HCT116 (cell line): ENCODE measurements around the gene BCO2. TPM values are rescaled to one million over a fixed set of nuclear protein-coding genes. Genes with fewer than 3 reads are reported as not detected.

Source experiments
- ATAC-seq: fragments of 200-7000 bp; cut with Tn5 transposase; 2 replicates; pipeline ENCODE4 v1.9.1; 2020; ENCODE audit warnings: mild to moderate bottlenecking, moderate library complexity
- BruUV-seq: library from RNA; stranded (reverse); fragments of 400-500 nt; replicated peaks from 2 replicates; lab custom pipeline; 2021; lab: Mats Ljungman, UMichigan
- CTCF ChIA-PET: fragments of 300-600 bp; sonication (Branson Sonifier 250); formaldehyde crosslinking; loops from one replicate; lab custom pipeline; 2021; ENCODE audit warnings: antibody characterized with exemption; lab: Charles Lee
- POLR2A ChIA-PET: fragments of 300-600, 350-600 bp; sonication (Branson Sonifier 250); formaldehyde crosslinking; loops from one replicate; lab custom pipeline; 2021; ENCODE audit warnings: antibody characterized with exemption; lab: Charles Lee
- RAD21 ChIA-PET, 2 experiments: fragments of 300-600 bp; sonication (Branson Sonifier 250); formaldehyde crosslinking; loops; one replicate each; lab custom pipeline; 2023; ENCODE audit warnings: low total read pairs in 2 of 2; ENCODE audit not compliant: uncharacterized antibody in 2 of 2, unreplicated experiment in 2 of 2, low non-redundant PET in 1 of 2; lab: Charles Lee
- DNase-seq: peaks from one replicate; pipeline ENCODE4 v3.0.0-alpha.2; 2010; ENCODE audit warnings: low read depth, low spot score
- H2AFZ ChIP-seq: fragments of 200-600 bp; shearing (Covaris generic), sonication (generic); 2 replicates; pipeline ENCODE4 v1.6.1; 2017; ENCODE audit warnings: low read depth, mixed run types, mixed read lengths, antibody characterized with exemption, low read length; ENCODE audit not compliant: poor library complexity, severe bottlenecking
- H3K27ac ChIP-seq: 2 replicates; pipeline ENCODE4 v1.5.1; 2012; ENCODE audit warnings: low read depth, low read length
- H3K27me3 ChIP-seq: fragments of 200-600 bp; sonication (generic); 2 replicates; pipeline ENCODE4 v1.6.1; 2016; ENCODE audit warnings: mixed run types, low read length, mixed read lengths; ENCODE audit not compliant: insufficient read depth
- H3K36me3 ChIP-seq, 2 experiments: fragments of 200-500 bp in 1 of 2; fragments of 200-600 bp in 1 of 2; sonication (Bioruptor generic) in 1 of 2; sonication (generic) in 1 of 2; 2 replicates each; pipeline versions ENCODE4 v1.5.1 to v1.6.1; 2014 to 2016; ENCODE audit warnings: low read length in 2 of 2, inconsistent platforms in 1 of 2, mixed read lengths in 1 of 2, mixed run types in 1 of 2; ENCODE audit not compliant: insufficient read depth in 2 of 2, control insufficient read depth in 1 of 2
- H3K4me1 ChIP-seq, 2 experiments: fragments of 200-600 bp in 1 of 2; sonication (generic) in 1 of 2; 2 replicates each; pipeline versions ENCODE4 v1.5.1 to v1.6.1; 2012 to 2017; ENCODE audit warnings: low read length in 2 of 2, inconsistent platforms in 1 of 2, mild to moderate bottlenecking in 1 of 2, mixed read lengths in 1 of 2, mixed run types in 1 of 2, moderate library complexity in 1 of 2; ENCODE audit not compliant: insufficient read depth in 2 of 2, control insufficient read depth in 1 of 2
- H3K4me2 ChIP-seq: fragments of 200-600 bp; sonication (generic); 2 replicates; pipeline ENCODE4 v1.6.1; 2017; ENCODE audit warnings: mixed run types, low read length, mixed read lengths
- H3K4me3 ChIP-seq, 2 experiments: fragments of 200-600 bp in 1 of 2; sonication (generic) in 1 of 2; replicated peaks in 1 of 2; 2 replicates each; pipeline ENCODE4 v1.5.1; 2011 to 2016; ENCODE audit warnings: low read length in 2 of 2, control low read depth in 1 of 2, low read depth in 1 of 2, mild to moderate bottlenecking in 1 of 2, mixed read lengths in 1 of 2, mixed run types in 1 of 2
- H3K79me2 ChIP-seq: fragments of 200-600 bp; sonication (generic); 2 replicates; pipeline ENCODE4 v1.6.1; 2017; ENCODE audit warnings: mild to moderate bottlenecking, mixed run types, low read length, moderate library complexity, mixed read lengths; ENCODE audit not compliant: insufficient read depth
- H3K9ac ChIP-seq: fragments of 200-600 bp; sonication (generic); 2 replicates; pipeline ENCODE4 v1.6.1; 2016; ENCODE audit warnings: low read length, mixed read lengths
- H3K9me2 ChIP-seq: fragments of 200-600 bp; sonication (generic), shearing (Covaris generic); 2 replicates; pipeline ENCODE4 v1.6.1; 2017; ENCODE audit warnings: mixed run types, mild to moderate bottlenecking, moderate library complexity; ENCODE audit not compliant: insufficient read depth
- H3K9me3 ChIP-seq, 2 experiments: fragments of 200-500 bp in 1 of 2; fragments of 200-600 bp in 1 of 2; sonication (Bioruptor generic) in 1 of 2; sonication (generic) in 1 of 2; 2 replicates each; pipeline ENCODE4 v1.6.1; 2014 to 2017; ENCODE audit warnings: low read length in 2 of 2, mixed read lengths in 2 of 2, inconsistent platforms in 1 of 2, low read depth in 1 of 2, mild to moderate bottlenecking in 1 of 2, mixed run types in 1 of 2, moderate library complexity in 1 of 2; ENCODE audit not compliant: control insufficient read depth in 1 of 2, insufficient read depth in 1 of 2
- H4K20me1 ChIP-seq: fragments of 200-600 bp; sonication (generic), shearing (Covaris generic); 2 replicates; pipeline ENCODE4 v1.6.1; 2017; ENCODE audit warnings: mixed run types, mild to moderate bottlenecking, moderate library complexity; ENCODE audit not compliant: insufficient read depth
- ATF3 ChIP-seq: IDR thresholded peaks from 2 replicates; pipeline ENCODE4 v1.6.1; 2012
- CBX3 ChIP-seq: IDR thresholded peaks from 2 replicates; pipeline ENCODE4 v1.6.1; 2012; ENCODE audit warnings: low read depth
- CEBPB ChIP-seq: IDR thresholded peaks from 2 replicates; pipeline ENCODE4 v1.6.1; 2012; ENCODE audit warnings: low read depth
- CTCF ChIP-seq, 3 experiments: fragments of 200-600 bp in 1 of 3; sonication (generic) in 1 of 3; IDR thresholded peaks in 2 of 3; conservative IDR thresholded peaks in 1 of 3; 2 replicates each; pipeline ENCODE4 v1.5.1; 2012 to 2017; ENCODE audit warnings: low read depth in 2 of 3, low read length in 2 of 3, antibody characterized with exemption in 1 of 3, borderline replicate concordance in 1 of 3, control low read depth in 1 of 3, mild to moderate bottlenecking in 1 of 3, mixed read lengths in 1 of 3, mixed run types in 1 of 3, moderate library complexity in 1 of 3; ENCODE audit not compliant: insufficient read depth in 1 of 3
- EGR1 ChIP-seq: IDR thresholded peaks from 2 replicates; pipeline ENCODE4 v1.6.1; 2012; ENCODE audit warnings: low read depth
- ELF1 ChIP-seq: IDR thresholded peaks from 2 replicates; pipeline ENCODE4 v1.6.1; 2012; ENCODE audit warnings: low read depth, borderline replicate concordance
- EZH2 ChIP-seq: fragments of 200-600 bp; sonication (generic); IDR thresholded peaks from 2 replicates; pipeline ENCODE4 v1.6.1; 2017; ENCODE audit warnings: antibody characterized with exemption, mixed run types
- JUND ChIP-seq: IDR thresholded peaks from 2 replicates; pipeline ENCODE4 v1.6.1; 2012
- MAX ChIP-seq: IDR thresholded peaks from 2 replicates; pipeline ENCODE4 v1.6.1; 2012
- POLR2A ChIP-seq: IDR thresholded peaks from 2 replicates; pipeline ENCODE4 v1.7.0; 2011; ENCODE audit warnings: borderline replicate concordance; ENCODE audit not compliant: insufficient read depth, insufficient read length; ENCODE audit errors: extremely low read depth
- POLR2AphosphoS5 ChIP-seq: IDR thresholded peaks from 2 replicates; pipeline ENCODE4 v1.6.1; 2011; ENCODE audit warnings: mild to moderate bottlenecking, low read depth, low read length, moderate library complexity
- RAD21 ChIP-seq: IDR thresholded peaks from 2 replicates; pipeline ENCODE4 v1.6.1; 2012; ENCODE audit warnings: low read depth, mild to moderate bottlenecking
- REST ChIP-seq: IDR thresholded peaks from 2 replicates; pipeline ENCODE4 v1.6.1; 2012; ENCODE audit warnings: low read depth
- SIN3A ChIP-seq: IDR thresholded peaks from 2 replicates; pipeline ENCODE4 v1.6.1; 2012; ENCODE audit warnings: low read depth
- SRF ChIP-seq: IDR thresholded peaks from 2 replicates; pipeline ENCODE4 v1.6.1; 2012; ENCODE audit warnings: low read depth
- TCF7L2 ChIP-seq: IDR thresholded peaks from 2 replicates; pipeline ENCODE4 v1.7.0; 2011; ENCODE audit warnings: borderline replicate concordance, inconsistent platforms; ENCODE audit not compliant: insufficient read depth, insufficient read length; ENCODE audit errors: extremely low read depth
- YY1 ChIP-seq: IDR thresholded peaks from 2 replicates; pipeline ENCODE4 v1.6.1; 2011; ENCODE audit warnings: low read length, low read depth, moderate library complexity, mild to moderate bottlenecking; ENCODE audit not compliant: insufficient replicate concordance; ENCODE audit errors: extremely low read depth
- ZBTB33 ChIP-seq: IDR thresholded peaks from 2 replicates; pipeline ENCODE4 v1.6.1; 2011; ENCODE audit warnings: mild to moderate bottlenecking, low read length, moderate library complexity; ENCODE audit not compliant: insufficient replicate concordance; ENCODE audit errors: extremely low read depth
- ZFX ChIP-seq: fragments of 450-650 bp; IDR thresholded peaks from 2 replicates; pipeline ENCODE4 v1.6.1; 2017
- ZNF274 ChIP-seq: fragments of 200-500 bp; sonication (Bioruptor generic); IDR thresholded peaks from 2 replicates; pipeline ENCODE4 v1.6.1; 2014; ENCODE audit warnings: mild to moderate bottlenecking, low read depth, low read length, inconsistent platforms
- intact Hi-C: fragments of 100-400 bp; cut with micrococcal nuclease; formaldehyde crosslinking; loops from 2 replicates; pipeline ENCODE4 v1.10.0; 2022
- total RNA-seq: library from RNA; stranded (reverse); gene quantifications from one replicate; pipeline ENCODE4 v1.2.1, GENCODE V29; 2021; ENCODE audit not compliant: unreplicated experiment

The BCO2 gene
- total RNA-seq, 1 experiment from 2014 or later, result 4.0 TPM

- H3K27me3 ChIP-seq, result no peaks in the 10 kb centered on the region
- no peaks in the 10 kb centered on the region for H4K20me1 ChIP-seq
- DNase-seq (no peak), ATAC-seq (no peak)
- TF ChIP-seq EZH2, result no peak
- no peak for TF ChIP-seq TCF7L2
- no peak for TF ChIP-seq POLR2AphosphoS5
- TF ChIP-seq ZBTB33, result no peak
- TF ChIP-seq ZFX, result no peak
- TF ChIP-seq REST, result no peak
- no peak for TF ChIP-seq ATF3
- no peak for TF ChIP-seq MAX
- TF ChIP-seq ELF1, result no peak
- no peak for TF ChIP-seq SRF
- no peak for TF ChIP-seq JUND
- TF ChIP-seq CEBPB, result no peak
- TF ChIP-seq ZNF274, result no peak
- no peak for TF ChIP-seq EGR1
- no peak for TF ChIP-seq CTCF (IDR thresholded peaks at IDR 0.05 in 2 of 3, conservative IDR thresholded peaks at IDR 0.05 in 1 of 3; ENCODE audit: borderline replicate concordance in 1 of 3, insufficient read depth in 1 of 3, low read depth in 2 of 3, low read length in 2 of 3)
- no peak for TF ChIP-seq POLR2A
- no peak for TF ChIP-seq YY1
- no peak for TF ChIP-seq SIN3A
- TF ChIP-seq CBX3, result no peak
- no peak for TF ChIP-seq RAD21
- no peak overlapping the region for H3K4me3 ChIP-seq
- H2AFZ ChIP-seq, result no peak overlapping the region
- peaks cover 4 to 9% of the 10 kb centered on the region in 2 experiments for H3K4me1 ChIP-seq
- no TSS peak for BruUV-seq
- H3K4me2 ChIP-seq, result no peak overlapping the region
- H3K79me2 ChIP-seq, result peaks cover 55% of the 10 kb centered on the region
- ChIA-PET RAD21 (no interaction called here), CTCF (no interaction called here), POLR2A (no interaction called here)
- H3K27ac ChIP-seq, result no peak overlapping the region
- peaks cover 0 to 6% of the 10 kb centered on the region in 2 experiments; a peak in 2 of 4 replicates for H3K36me3 ChIP-seq
- no peak overlapping the region for H3K9ac ChIP-seq
- H3K9me3 ChIP-seq, result no peaks in the 10 kb centered on the region
- H3K9me2 ChIP-seq, result no peaks in the 10 kb centered on the region
- intact Hi-C loops, result no loop called here
Observed at GRCh38 chr11:112228706-112229105, 53.4 kb downstream of the BCO2 start.
